ENCODE data around the gene TSC22D2.

The TSC22D2 gene

GRCh38 chr3:150373234-150373875 lies 34.7 kb upstream of the TSC22D2 start:
- Histone ChIP-seq H3K27me3 (ENCODE audit: insufficient read depth, low read length) (no peaks in the 10 kb centered on the region), H3K36me3 (ENCODE audit: insufficient read depth, low read length) (no peaks in the 10 kb centered on the region), H3K4me1 (ENCODE audit: insufficient read depth, low read length) (peaks cover 30% of the 10 kb centered on the region), H3K9me3 (ENCODE audit: low read length) (no peaks in the 10 kb centered on the region), H2AFZ (ENCODE audit: low read depth, low read length) (no peak overlapping the region), H3K4me3 (ENCODE audit: low read length) (no peak overlapping the region)

DNA sequence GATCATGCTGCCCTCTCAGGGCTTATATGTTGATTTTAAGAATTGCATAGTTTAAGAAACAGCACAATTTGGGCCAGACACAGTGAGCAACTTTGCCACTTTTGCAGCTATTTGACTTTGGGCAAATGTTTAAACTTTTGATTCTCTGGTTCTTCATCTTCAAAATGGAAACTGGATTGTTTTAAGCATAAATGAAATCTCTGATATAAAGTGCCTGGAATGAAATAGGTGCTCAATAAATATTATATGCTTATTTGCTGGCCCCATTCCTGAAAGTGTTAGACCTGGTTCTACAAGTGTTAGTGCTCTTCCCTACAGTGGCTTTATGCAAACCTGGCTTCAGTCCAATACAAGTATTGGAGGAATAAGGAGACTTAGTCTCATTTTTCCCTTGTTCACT lies 33.1 kb upstream of the TSC22D2 start:
- H3K27me3 ChIP-seq (ENCODE audit: insufficient read depth, low read length): no peaks in the 10 kb centered on the region
- H3K4me1 ChIP-seq (ENCODE audit: insufficient read depth, low read length): peaks cover 26% of the 10 kb centered on the region
- no peaks in the 10 kb centered on the region for H3K9me3 ChIP-seq (ENCODE audit: low read length)
- no peak overlapping the region for H2AFZ ChIP-seq (ENCODE audit: low read depth, low read length)
- H3K4me3 ChIP-seq (ENCODE audit: low read length): no peak overlapping the region
- no peaks in the 10 kb centered on the region for H3K36me3 ChIP-seq (ENCODE audit: insufficient read depth, low read length)

GRCh38 chr3:150376001-150376848 lies 31.9 kb upstream of the TSC22D2 start:
- Histone ChIP-seq H2AFZ (ENCODE audit: low read depth, low read length) (no peak overlapping the region), H3K4me3 (ENCODE audit: low read length) (no peak overlapping the region), H3K4me1 (ENCODE audit: insufficient read depth, low read length) (peaks cover 15% of the 10 kb centered on the region), H3K9me3 (ENCODE audit: low read length) (no peaks in the 10 kb centered on the region), H3K27me3 (ENCODE audit: insufficient read depth, low read length) (no peaks in the 10 kb centered on the region), H3K36me3 (ENCODE audit: insufficient read depth, low read length) (no peaks in the 10 kb centered on the region)

GRCh38 chr3:150377601-150378300 lies 30.3 kb upstream of the TSC22D2 start:
- peaks cover 3% of the 10 kb centered on the region for H3K4me1 ChIP-seq (ENCODE audit: insufficient read depth, low read length)
- H3K36me3 ChIP-seq (ENCODE audit: insufficient read depth, low read length): no peaks in the 10 kb centered on the region
- no peak overlapping the region for H3K4me3 ChIP-seq (ENCODE audit: low read length)

GRCh38 chr3:150378301-150378748 lies 29.8 kb upstream of the TSC22D2 start:
- Histone ChIP-seq H3K4me1 (ENCODE audit: insufficient read depth, low read length) (peaks cover 3% of the 10 kb centered on the region), H3K9me3 (ENCODE audit: low read length) (no peaks in the 10 kb centered on the region), H3K4me3 (ENCODE audit: low read length) (no peak overlapping the region), H3K36me3 (ENCODE audit: insufficient read depth, low read length) (no peaks in the 10 kb centered on the region), H3K27me3 (ENCODE audit: insufficient read depth, low read length) (no peaks in the 10 kb centered on the region), H2AFZ (ENCODE audit: low read depth, low read length) (no peak overlapping the region)

More at GRCh38 chr3:150377601-150378300, 30.3 kb upstream of the TSC22D2 start:
- no peaks in the 10 kb centered on the region for H3K27me3 ChIP-seq (ENCODE audit: insufficient read depth, low read length)
- no peak overlapping the region for H2AFZ ChIP-seq (ENCODE audit: low read depth, low read length)
- no peaks in the 10 kb centered on the region for H3K9me3 ChIP-seq (ENCODE audit: low read length)

DNA sequence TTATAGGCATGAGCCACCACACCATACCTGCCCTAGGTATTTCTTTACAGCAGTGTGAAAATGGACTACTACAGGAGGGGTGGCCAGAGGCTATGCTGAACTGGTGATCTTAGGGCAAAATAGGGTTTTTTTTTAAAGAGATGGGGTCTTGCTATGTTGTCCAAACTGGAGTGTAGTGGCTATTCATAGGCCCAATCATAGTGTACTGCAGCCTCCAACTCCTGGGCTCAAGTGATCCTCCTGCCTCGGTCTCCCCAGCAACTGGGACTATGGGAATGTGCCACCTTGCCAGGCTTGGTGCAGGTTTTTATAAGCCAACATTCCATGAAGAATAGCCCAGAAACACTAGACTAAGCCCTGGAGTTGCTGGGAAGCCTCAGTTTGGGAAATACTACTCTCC lies 28.6 kb upstream of the TSC22D2 start:
- Histone ChIP-seq H3K4me1 (ENCODE audit: insufficient read depth, low read length) (peaks cover 6% of the 10 kb centered on the region), H3K36me3 (ENCODE audit: insufficient read depth, low read length) (no peaks in the 10 kb centered on the region), H3K27me3 (ENCODE audit: insufficient read depth, low read length) (no peaks in the 10 kb centered on the region), H3K4me3 (ENCODE audit: low read length) (no peak overlapping the region), H3K9me3 (ENCODE audit: low read length) (no peaks in the 10 kb centered on the region), H2AFZ (ENCODE audit: low read depth, low read length) (no peak overlapping the region)

- no peak overlapping the region for H3K4me3 ChIP-seq (ENCODE audit: low read length)
- H3K9me3 ChIP-seq (ENCODE audit: low read length): no peaks in the 10 kb centered on the region
- peaks cover 8% of the 10 kb centered on the region for H3K4me1 ChIP-seq (ENCODE audit: insufficient read depth, low read length)
- no peaks in the 10 kb centered on the region for H3K27me3 ChIP-seq (ENCODE audit: insufficient read depth, low read length)
- peak overlapping the region; percentile 90 for H2AFZ ChIP-seq (ENCODE audit: low read depth, low read length)
- no peaks in the 10 kb centered on the region for H3K36me3 ChIP-seq (ENCODE audit: insufficient read depth, low read length)
Observed at GRCh38 chr3:150384296-150385212, 23.5 kb upstream of the TSC22D2 start.

GRCh38 chr3:150385296-150386242 lies 22.5 kb upstream of the TSC22D2 start:
- Histone ChIP-seq H3K4me1 (ENCODE audit: insufficient read depth, low read length) (peaks cover 8% of the 10 kb centered on the region), H3K36me3 (ENCODE audit: insufficient read depth, low read length) (no peaks in the 10 kb centered on the region)

GRCh38 chr3:150388498-150389418 lies 19.3 kb upstream of the TSC22D2 start:
- H3K4me3 ChIP-seq (ENCODE audit: low read length): no peak overlapping the region
- no peaks in the 10 kb centered on the region for H3K27me3 ChIP-seq (ENCODE audit: insufficient read depth, low read length)
- no peak overlapping the region for H2AFZ ChIP-seq (ENCODE audit: low read depth, low read length)
- H3K9me3 ChIP-seq (ENCODE audit: low read length): no peaks in the 10 kb centered on the region
- H3K36me3 ChIP-seq (ENCODE audit: insufficient read depth, low read length): no peaks in the 10 kb centered on the region
- peaks cover 8% of the 10 kb centered on the region for H3K4me1 ChIP-seq (ENCODE audit: insufficient read depth, low read length)

More at GRCh38 chr3:150385296-150386242, 22.5 kb upstream of the TSC22D2 start:
- Histone ChIP-seq H3K4me3 (ENCODE audit: low read length) (no peak overlapping the region), H2AFZ (ENCODE audit: low read depth, low read length) (peak overlapping the region; percentile 90), H3K9me3 (ENCODE audit: low read length) (no peaks in the 10 kb centered on the region), H3K27me3 (ENCODE audit: insufficient read depth, low read length) (no peaks in the 10 kb centered on the region)

- H3K4me1 ChIP-seq (ENCODE audit: insufficient read depth, low read length): peaks cover 3% of the 10 kb centered on the region
- H3K9me3 ChIP-seq (ENCODE audit: low read length): no peaks in the 10 kb centered on the region
- no peaks in the 10 kb centered on the region for H3K36me3 ChIP-seq (ENCODE audit: insufficient read depth, low read length)
- H2AFZ ChIP-seq (ENCODE audit: low read depth, low read length): no peak overlapping the region
- no peak overlapping the region for H3K4me3 ChIP-seq (ENCODE audit: low read length)
- H3K27me3 ChIP-seq (ENCODE audit: insufficient read depth, low read length): no peaks in the 10 kb centered on the region
Observed at GRCh38 chr3:150390087-150390486, 18.0 kb upstream of the TSC22D2 start.

DNA sequence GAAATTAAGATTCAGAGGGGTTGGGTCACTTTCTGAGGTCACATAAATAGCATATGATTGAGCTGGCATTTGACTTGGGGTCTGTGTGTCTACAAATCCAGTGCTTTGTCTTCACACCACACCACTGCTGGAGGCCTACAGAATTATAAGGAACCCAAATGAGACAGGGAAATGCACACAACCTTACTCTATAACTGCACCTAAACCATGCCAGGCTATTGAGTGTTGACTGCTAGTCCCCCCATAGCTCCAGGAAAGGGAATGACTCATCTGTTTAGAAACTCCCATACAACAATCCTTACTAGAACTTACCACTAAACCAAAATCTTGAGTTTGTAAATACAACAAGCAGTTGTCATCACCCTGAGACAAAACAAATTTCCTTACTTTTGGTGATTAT lies 16.9 kb upstream of the TSC22D2 start:
- no peaks in the 10 kb centered on the region for H3K9me3 ChIP-seq (ENCODE audit: low read length)
- no peaks in the 10 kb centered on the region for H3K27me3 ChIP-seq (ENCODE audit: insufficient read depth, low read length)
- no peaks in the 10 kb centered on the region for H3K4me1 ChIP-seq (ENCODE audit: insufficient read depth, low read length)
- no peak overlapping the region for H2AFZ ChIP-seq (ENCODE audit: low read depth, low read length)
- H3K4me3 ChIP-seq (ENCODE audit: low read length): no peak overlapping the region
- no peaks in the 10 kb centered on the region for H3K36me3 ChIP-seq (ENCODE audit: insufficient read depth, low read length)

All from neuron (in vitro differentiated cells).